Right atrium auricular region (tissue), 2 donors: ENCODE results near the gene DGLUCY. TPM values are rescaled to one million over a fixed set of nuclear protein-coding genes. Genes with fewer than 3 reads are reported as not detected.
A peak's percentile ranks its signal among the peaks of the same experiment; 100 is the strongest.

ENCODE experiments used
- DNase-seq: peaks from one replicate; pipeline ENCODE4 v3.0.0-alpha.2; 2019; ENCODE audit warnings: low spot score
- H3K27ac ChIP-seq, 2 donors: fragments of 200-600 bp; sonication (generic); 1 replicate in 1 of 2; 2 replicates in 1 of 2; pipeline ENCODE4 v1.5.1; 2016 to 2019
- H3K27me3 ChIP-seq, 2 donors: fragments of 200-600 bp; sonication (generic); one replicate each; pipeline versions ENCODE4 v1.5.1 to v1.6.0; 2017 to 2019
- H3K36me3 ChIP-seq: fragments of 200-600 bp; sonication (generic); one replicate; pipeline ENCODE4 v1.5.1; 2016
- H3K4me1 ChIP-seq, 2 donors: fragments of 200-600 bp; sonication (generic); one replicate each; pipeline versions ENCODE4 v1.5.1 to v1.6.0; 2017 to 2019
- H3K4me3 ChIP-seq, 2 donors: fragments of 200-600 bp; sonication (generic); 1 replicate in 1 of 2; 2 replicates in 1 of 2; pipeline ENCODE4 v1.5.1; 2017 to 2019; ENCODE audit warnings: mild to moderate bottlenecking in 1 of 2, moderate library complexity in 1 of 2
- H3K9me3 ChIP-seq, 2 donors: fragments of 200-600 bp; sonication (generic); one replicate each; pipeline ENCODE4 v1.5.1; 2019
- total RNA-seq, 2 donors: library from RNA; depleted of rRNA; stranded (reverse); fragments of >200 nt; gene quantifications; one replicate each; pipeline ENCODE4 v1.1.0, GENCODE V29; 2016
- TF ChIP-seq, protein P1 (sequence below), 2 donors: fragments of 200-600 bp; sonication (generic); IDR thresholded peaks; one replicate each; pipeline ENCODE4 v1.5.1; 2019; ENCODE audit warnings: antibody characterized with exemption in 2 of 2

Gene DGLUCY
- total RNA-seq, 2 donors from 2014 or later, result 81.8 to 136 TPM

DNA sequence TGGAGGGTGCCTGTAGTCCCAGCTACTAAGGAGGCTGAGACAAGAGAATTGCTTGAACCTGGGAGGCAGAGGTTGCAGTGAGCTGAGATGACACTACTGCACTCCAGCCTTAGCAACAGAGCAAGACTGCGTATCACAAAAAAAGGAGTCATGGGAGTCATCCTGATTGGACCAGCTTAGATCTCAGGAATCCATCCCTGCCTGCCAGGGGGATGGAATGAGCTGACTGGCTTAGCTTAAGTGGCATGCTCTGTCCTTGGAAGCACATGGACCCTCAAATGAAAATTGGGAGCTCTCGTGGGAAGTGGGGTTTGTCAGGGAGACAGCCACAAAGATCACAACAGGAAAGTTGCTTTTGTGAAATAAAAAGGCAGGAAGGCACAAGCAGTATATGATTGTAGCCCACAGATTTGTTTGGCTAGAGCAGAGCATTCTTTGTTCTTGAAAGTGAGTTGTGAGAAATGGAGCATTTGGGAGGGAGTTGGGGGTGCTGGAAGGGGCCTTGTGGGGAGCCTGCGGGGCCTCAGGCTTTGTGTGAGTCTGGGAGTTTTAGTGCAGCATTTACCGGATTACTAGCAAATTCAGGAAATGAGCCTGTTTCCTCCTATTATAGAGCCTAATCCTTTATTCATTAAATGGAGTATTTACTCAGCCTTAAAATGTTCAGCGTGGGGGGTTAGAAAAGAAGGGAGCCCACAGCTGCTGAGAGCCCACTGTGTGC is 30.7 kb downstream of the DGLUCY start:
- H3K4me3 ChIP-seq, result no peak overlapping the region
- TF ChIP-seq, protein P1, sequence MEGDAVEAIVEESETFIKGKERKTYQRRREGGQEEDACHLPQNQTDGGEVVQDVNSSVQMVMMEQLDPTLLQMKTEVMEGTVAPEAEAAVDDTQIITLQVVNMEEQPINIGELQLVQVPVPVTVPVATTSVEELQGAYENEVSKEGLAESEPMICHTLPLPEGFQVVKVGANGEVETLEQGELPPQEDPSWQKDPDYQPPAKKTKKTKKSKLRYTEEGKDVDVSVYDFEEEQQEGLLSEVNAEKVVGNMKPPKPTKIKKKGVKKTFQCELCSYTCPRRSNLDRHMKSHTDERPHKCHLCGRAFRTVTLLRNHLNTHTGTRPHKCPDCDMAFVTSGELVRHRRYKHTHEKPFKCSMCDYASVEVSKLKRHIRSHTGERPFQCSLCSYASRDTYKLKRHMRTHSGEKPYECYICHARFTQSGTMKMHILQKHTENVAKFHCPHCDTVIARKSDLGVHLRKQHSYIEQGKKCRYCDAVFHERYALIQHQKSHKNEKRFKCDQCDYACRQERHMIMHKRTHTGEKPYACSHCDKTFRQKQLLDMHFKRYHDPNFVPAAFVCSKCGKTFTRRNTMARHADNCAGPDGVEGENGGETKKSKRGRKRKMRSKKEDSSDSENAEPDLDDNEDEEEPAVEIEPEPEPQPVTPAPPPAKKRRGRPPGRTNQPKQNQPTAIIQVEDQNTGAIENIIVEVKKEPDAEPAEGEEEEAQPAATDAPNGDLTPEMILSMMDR (IDR thresholded peaks at IDR 0.05), result no peak
- H3K9me3 ChIP-seq, result no peaks in the 10 kb centered on the region
- H3K27ac ChIP-seq, result peak overlapping the region; percentile 54 to 57
- no peaks in the 10 kb centered on the region for H3K27me3 ChIP-seq
- H3K36me3 ChIP-seq, result peaks cover 27% of the 10 kb centered on the region
- DNase-seq, result no peak
- peaks cover 0 to 56% of the 10 kb centered on the region in 2 donors for H3K4me1 ChIP-seq

DNA sequence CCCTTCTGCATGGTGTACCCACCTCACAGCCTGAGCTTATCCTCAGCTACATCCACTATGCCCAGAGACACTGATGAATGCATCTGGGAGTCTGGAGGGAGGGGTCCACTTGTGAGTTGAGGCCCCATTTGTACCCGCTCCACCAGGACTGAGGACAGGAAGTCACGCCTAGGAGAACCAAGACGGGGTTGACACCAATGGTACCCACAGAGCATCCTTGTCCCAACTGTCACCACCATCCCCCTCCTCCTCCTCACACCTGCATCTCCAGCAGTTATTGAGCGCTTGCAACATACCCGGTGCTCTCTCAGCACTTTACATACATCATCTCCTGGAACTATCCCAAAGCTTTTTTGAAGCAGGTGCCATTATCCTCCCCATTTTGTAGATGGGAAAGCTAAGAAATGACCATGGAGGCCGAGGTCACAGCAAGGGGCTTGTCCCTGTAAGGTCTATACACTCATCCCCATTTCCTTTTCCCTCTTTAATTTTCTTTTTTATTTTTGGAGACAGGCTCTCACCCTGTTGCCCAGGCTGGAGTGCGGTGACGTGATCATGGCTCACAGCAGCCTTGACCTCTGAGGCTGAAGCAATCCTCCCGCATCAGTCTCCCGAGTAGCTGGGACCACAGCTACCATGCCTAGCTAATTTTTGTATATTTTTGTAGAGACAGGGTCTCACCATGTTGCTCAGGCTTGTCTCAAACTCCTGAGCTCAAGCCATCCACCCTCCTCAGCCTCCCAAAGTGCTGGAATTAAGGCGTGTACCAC is 31.7 kb downstream of the DGLUCY start:
- H3K36me3 ChIP-seq, result peaks cover 27% of the 10 kb centered on the region
- H3K4me1 ChIP-seq, result peaks cover 0 to 56% of the 10 kb centered on the region in 2 donors

DNA sequence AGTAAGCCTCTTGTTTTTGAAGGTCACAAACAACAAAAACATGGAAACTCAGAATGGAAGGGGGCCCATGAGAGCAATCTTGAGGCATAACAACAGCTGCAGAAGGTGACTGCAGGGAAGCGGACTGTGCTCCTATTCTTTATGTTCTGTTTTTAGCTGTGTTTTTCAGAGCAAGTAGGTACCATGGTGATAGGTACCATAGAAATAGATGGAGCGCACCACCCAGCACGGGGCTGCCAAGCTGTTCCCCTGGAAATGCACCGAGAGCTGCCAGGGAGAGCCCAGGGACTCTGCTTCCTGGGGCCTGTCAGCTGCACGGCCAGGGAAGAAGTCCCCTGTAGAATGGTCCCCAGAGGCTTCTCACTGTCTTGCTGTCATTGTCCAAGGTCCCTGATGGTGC is 32.8 kb downstream of the DGLUCY start:
- Histone ChIP-seq H3K9me3 (no peaks in the 10 kb centered on the region), H3K27me3 (no peaks in the 10 kb centered on the region), H3K4me1 (peaks cover 0 to 56% of the 10 kb centered on the region in 2 donors), H3K27ac (peak overlapping the region; percentile 11 to 19), H3K36me3 (peaks cover 27% of the 10 kb centered on the region), H3K4me3 (no peak overlapping the region)
- DNase-seq, result no peak
- TF ChIP-seq, protein P1 (IDR thresholded peaks at IDR 0.05), result no peak

More for the DNA sequence above, 31.7 kb downstream of the DGLUCY start:
- H3K27ac ChIP-seq, result peak overlapping the region; percentile 11 to 15
- no peak overlapping the region for H3K4me3 ChIP-seq
- no peak for DNase-seq
- no peaks in the 10 kb centered on the region for H3K27me3 ChIP-seq
- TF ChIP-seq, protein P1 (IDR thresholded peaks at IDR 0.05), result no peak
- H3K9me3 ChIP-seq, result no peaks in the 10 kb centered on the region

DNA sequence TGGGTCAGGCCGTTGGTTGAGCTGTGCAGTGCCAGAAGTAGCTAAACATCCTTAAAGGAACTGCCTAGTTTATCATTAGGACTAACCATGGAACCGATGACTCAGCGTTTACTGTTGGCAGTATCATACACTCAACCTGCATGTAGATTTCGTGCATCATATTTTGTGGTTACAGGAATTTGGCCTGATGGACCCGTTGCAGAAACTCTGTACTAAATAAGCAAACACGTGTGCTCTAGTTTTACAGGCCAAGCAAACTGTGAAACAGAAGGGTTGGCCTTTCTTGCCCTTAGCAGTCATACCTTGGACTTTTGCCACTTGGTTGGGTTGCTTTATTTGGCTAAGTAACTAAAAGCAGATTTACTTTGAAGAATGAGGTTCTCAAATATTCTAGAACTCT is 35.6 kb downstream of the DGLUCY start:
- Histone ChIP-seq H3K27me3 (no peaks in the 10 kb centered on the region), H3K9me3 (no peaks in the 10 kb centered on the region), H3K4me1 (peaks cover 0 to 46% of the 10 kb centered on the region in 2 donors), H3K4me3 (no peak overlapping the region), H3K27ac (peak overlapping the region; percentile 50 to 56), H3K36me3 (peaks cover 21% of the 10 kb centered on the region)
- TF ChIP-seq, protein P1 (IDR thresholded peaks at IDR 0.05), result no peak
- no peak for DNase-seq

DNA sequence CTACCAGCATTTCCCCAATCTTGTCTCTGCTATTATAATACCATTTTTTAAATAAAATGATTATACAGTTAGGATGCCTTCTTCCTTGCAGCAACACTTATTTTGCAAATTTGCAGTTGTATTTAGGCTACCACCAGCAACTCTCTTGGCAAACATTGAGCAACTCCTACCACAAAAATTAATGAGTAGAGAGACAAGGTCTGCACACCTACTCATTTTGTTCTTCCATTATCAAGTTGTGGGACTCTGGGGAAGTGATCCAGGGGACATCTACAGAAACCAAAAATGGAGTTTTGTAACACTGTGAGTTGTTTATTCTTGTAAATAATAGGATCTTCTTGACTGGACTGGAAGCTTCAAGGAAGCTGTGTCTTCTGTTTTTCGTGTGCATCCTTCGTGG is 38.6 kb downstream of the DGLUCY start:
- Histone ChIP-seq H3K4me1 (peaks cover 0 to 40% of the 10 kb centered on the region in 2 donors), H3K27ac (peak overlapping the region in 1 of 2 donors; percentile 39)

More for the DNA sequence above, 38.6 kb downstream of the DGLUCY start:
- no peaks in the 10 kb centered on the region for H3K9me3 ChIP-seq
- DNase-seq, result no peak
- peaks cover 12% of the 10 kb centered on the region for H3K36me3 ChIP-seq
- H3K27me3 ChIP-seq, result no peaks in the 10 kb centered on the region
- no peak overlapping the region for H3K4me3 ChIP-seq
- TF ChIP-seq, protein P1 (IDR thresholded peaks at IDR 0.05), result no peak
